Suppressor macrophage (primary cell): ENCODE measurements around the gene ACOT7.
A peak's percentile ranks its signal among the peaks of the same experiment; 100 is the strongest.

Experiments used
- DNase-seq, 4 experiments: peaks; one replicate each; pipeline ENCODE4 v3.0.0-alpha.2; 2020 to 2022

ACOT7 gene

GRCh38 chr1:6424000-6424565 lies 30.5 kb upstream of the ACOT7 start:
- no peak for DNase-seq

- DNase-seq, result peak; percentile 20 to 49 (median 34)
Measured at GRCh38 chr1:6423321-6423999, 29.9 kb upstream of the ACOT7 start.

- DNase-seq, result no peak
Measured at GRCh38 chr1:6421266-6421665, 27.7 kb upstream of the ACOT7 start.

GRCh38 chr1:6420454-6421042 lies 27.0 kb upstream of the ACOT7 start:
- no peak for DNase-seq

- DNase-seq, result peak in 2 of 4 experiments; percentile 28 to 51
Measured at GRCh38 chr1:6419804-6420453, 26.4 kb upstream of the ACOT7 start, which contains the start of gene HES2. Gene HES2 (minus strand): TSS chr1:6419919. CDS start chr1:6419820, 99 bp downstream.

- DNase-seq, result no peak
Measured at GRCh38 chr1:6419397-6419803, 25.8 kb upstream of the ACOT7 start.

GRCh38 chr1:6418668-6419396 lies 25.3 kb upstream of the ACOT7 start:
- DNase-seq, result peak in 1 of 4 experiments; percentile 13

GRCh38 chr1:6417961-6418667 lies 24.5 kb upstream of the ACOT7 start:
- no peak for DNase-seq

- no peak for DNase-seq
Measured at GRCh38 chr1:6416906-6417305, 23.3 kb upstream of the ACOT7 start.

GRCh38 chr1:6416295-6416656 lies 22.7 kb upstream of the ACOT7 start:
- DNase-seq, result peak in 2 of 4 experiments; percentile 25 to 26

GRCh38 chr1:6414881-6415626 lies 21.5 kb upstream of the ACOT7 start:
- DNase-seq, result peak; percentile 58 to 87 (median 70)

- DNase-seq, result peak in 3 of 4 experiments; percentile 28 to 62 (median 46)
Measured at GRCh38 chr1:6414443-6414844, 20.9 kb upstream of the ACOT7 start.

GRCh38 chr1:6412896-6413295 lies 19.3 kb upstream of the ACOT7 start:
- DNase-seq, result no peak

- DNase-seq, result no peak
Measured at GRCh38 chr1:6410248-6410893, 16.8 kb upstream of the ACOT7 start.

- no peak for DNase-seq
Measured at GRCh38 chr1:6409733-6410132, 16.2 kb upstream of the ACOT7 start.

GRCh38 chr1:6409053-6409452 lies 15.5 kb upstream of the ACOT7 start:
- DNase-seq, result no peak

- DNase-seq, result no peak
Measured at GRCh38 chr1:6408023-6408422, 14.5 kb upstream of the ACOT7 start.

GRCh38 chr1:6401673-6402072 lies 8.1 kb upstream of the ACOT7 start:
- DNase-seq, result peak; percentile 82 to 94 (median 84)

- DNase-seq, result no peak
Measured at GRCh38 chr1:6399294-6399693, 5.7 kb upstream of the ACOT7 start.

- peak in 3 of 4 experiments; percentile 33 to 60 (median 58) for DNase-seq
Measured at GRCh38 chr1:6397844-6398441, 4.4 kb upstream of the ACOT7 start.
